SK-N-SH (cell line): ENCODE data around the gene STK40. TPM values are rescaled to one million over a fixed set of nuclear protein-coding genes. Genes with fewer than 3 reads are reported as not detected.

ENCODE experiments used
- CTCF ChIA-PET: fragments of 300-600, 350-600 bp; formaldehyde crosslinking; extraction: SDS; loops from one replicate; lab custom pipeline; 2021; lab: Yijun Ruan, JAX
- POLR2A ChIA-PET: fragments of 350-600 bp; sonication (Branson Sonifier 250); formaldehyde crosslinking; extraction: SDS; loops from one replicate; lab custom pipeline; 2020; ENCODE audit warnings: antibody characterized with exemption, inconsistent platforms; lab: Yijun Ruan, JAX
- DNase-seq: peaks from one replicate; pipeline ENCODE4 v3.0.0; 2012
- H2AFZ ChIP-seq: fragments of 200-600 bp; sonication (generic); 2 replicates; pipeline ENCODE4 v1.8.1; 2016; ENCODE audit warnings: antibody characterized with exemption, mild to moderate bottlenecking, low read depth
- H3F3A ChIP-seq: fragments of 200-600 bp; sonication (generic); replicated peaks from 2 replicates; pipeline ENCODE3; 2016; ENCODE audit warnings: antibody characterized with exemption, mild to moderate bottlenecking; ENCODE audit not compliant: insufficient read depth
- H3K27ac ChIP-seq, 2 experiments: fragments of 200-500 bp in 1 of 2; fragments of 200-600 bp in 1 of 2; sonication (Bioruptor generic) in 1 of 2; sonication (generic), shearing (Covaris generic) in 1 of 2; 2 replicates each; pipeline versions ENCODE4 v1.5.1 to v1.6.1; 2014 to 2016; ENCODE audit warnings: low read depth in 2 of 2, inconsistent platforms in 1 of 2, low read length in 1 of 2, mild to moderate bottlenecking in 1 of 2, mixed read lengths in 1 of 2
- H3K27me3 ChIP-seq: fragments of 200-600 bp; sonication (generic), shearing (Covaris generic); 2 replicates; pipeline ENCODE4 v1.6.1; 2016; ENCODE audit warnings: mixed run types; ENCODE audit not compliant: insufficient read depth
- H3K36me3 ChIP-seq, 2 experiments: fragments of 200-500 bp in 1 of 2; fragments of 200-600 bp in 1 of 2; sonication (Bioruptor generic) in 1 of 2; sonication (generic) in 1 of 2; replicated peaks in 1 of 2; 2 replicates each; pipeline versions ENCODE3 to v1.5.1; 2014 to 2016; ENCODE audit warnings: low read length in 1 of 2, mild to moderate bottlenecking in 1 of 2; ENCODE audit not compliant: insufficient read depth in 2 of 2, control insufficient read depth in 1 of 2
- H3K4me1 ChIP-seq, 2 experiments: fragments of 200-500 bp in 1 of 2; fragments of 200-600 bp in 1 of 2; sonication (Bioruptor generic) in 1 of 2; sonication (generic), shearing (Covaris generic) in 1 of 2; 2 replicates each; pipeline versions ENCODE4 v1.5.1 to v1.6.1; 2014 to 2016; ENCODE audit warnings: low read depth in 1 of 2, low read length in 1 of 2, mixed run types in 1 of 2; ENCODE audit not compliant: insufficient read depth in 2 of 2, control insufficient read depth in 1 of 2
- H3K4me2 ChIP-seq: fragments of 200-600 bp; sonication (generic), shearing (Covaris generic); 2 replicates; pipeline ENCODE4 v1.6.1; 2017; ENCODE audit warnings: mixed run types
- H3K4me3 ChIP-seq, 2 experiments: fragments of 200-500 bp in 1 of 2; fragments of 200-600 bp in 1 of 2; sonication (Bioruptor generic) in 1 of 2; sonication (generic), shearing (Covaris generic) in 1 of 2; 2 replicates each; pipeline versions ENCODE4 v1.5.1 to v1.8.1; 2014 to 2016; ENCODE audit warnings: low read depth in 2 of 2, inconsistent platforms in 1 of 2, low read length in 1 of 2, mild to moderate bottlenecking in 1 of 2, mixed read lengths in 1 of 2, moderate library complexity in 1 of 2
- H3K79me2 ChIP-seq: fragments of 200-600 bp; sonication (generic); 2 replicates; pipeline ENCODE4 v1.8.1; 2017; ENCODE audit warnings: mild to moderate bottlenecking; ENCODE audit not compliant: insufficient read depth
- H3K9ac ChIP-seq: fragments of 200-600 bp; sonication (generic); 2 replicates; pipeline ENCODE4 v1.6.1; 2017; ENCODE audit warnings: mixed run types
- H3K9me2 ChIP-seq: fragments of 200-600 bp; sonication (generic); 2 replicates; pipeline ENCODE4 v1.6.1; 2017; ENCODE audit warnings: mixed run types
- H3K9me3 ChIP-seq: fragments of 200-600 bp; sonication (generic); 2 replicates; pipeline ENCODE4 v1.6.1; 2017; ENCODE audit warnings: mixed run types, mild to moderate bottlenecking, moderate library complexity
- H4K20me1 ChIP-seq: fragments of 200-600 bp; sonication (generic); 2 replicates; pipeline ENCODE4 v1.6.1; 2017; ENCODE audit warnings: mild to moderate bottlenecking, mixed run types; ENCODE audit not compliant: insufficient read depth
- CHD2 ChIP-seq: fragments of 150-350 bp; IDR thresholded peaks from 2 replicates; pipeline ENCODE4 v1.6.1; 2018; ENCODE audit warnings: low read length; ENCODE audit not compliant: partially characterized antibody
- ELF1 ChIP-seq: IDR thresholded peaks from 2 replicates; pipeline ENCODE4 v1.4.0; 2012
- EZH2phosphoT487 ChIP-seq: fragments of 200-600 bp; sonication (generic); IDR thresholded peaks from 2 replicates; pipeline ENCODE4 v1.6.1; 2017; ENCODE audit warnings: low read depth, mixed run types, mild to moderate bottlenecking, antibody characterized with exemption, moderate library complexity, borderline replicate concordance
- FOXJ3 ChIP-seq: sonication (generic); formaldehyde crosslinking; IDR thresholded peaks from 2 replicates; pipeline ENCODE4 v1.5.1; 2020; ENCODE audit warnings: mild to moderate bottlenecking, missing genetic modification reagents
- GABPA ChIP-seq: IDR thresholded peaks from 2 replicates; pipeline ENCODE4 v1.4.0; 2012; ENCODE audit warnings: low read depth, mild to moderate bottlenecking
- GATA2 ChIP-seq: sonication (generic); formaldehyde crosslinking; IDR thresholded peaks from 2 replicates; pipeline ENCODE4 v1.5.0; 2020; ENCODE audit warnings: mild to moderate bottlenecking, missing genetic modification reagents
- IRF3 ChIP-seq: fragments of 150-350 bp; IDR thresholded peaks from 2 replicates; pipeline ENCODE4 v1.6.1; 2016; ENCODE audit warnings: mild to moderate bottlenecking, low read depth, low read length
- MEF2A ChIP-seq: IDR thresholded peaks from 2 replicates; pipeline ENCODE4 v1.4.0; 2012; ENCODE audit warnings: low read depth, borderline replicate concordance
- NFIC ChIP-seq: IDR thresholded peaks from 2 replicates; pipeline ENCODE4 v1.4.0; 2012; ENCODE audit warnings: borderline replicate concordance
- RAD21 ChIP-seq: IDR thresholded peaks from 2 replicates; pipeline ENCODE4 v1.6.1; 2012; ENCODE audit warnings: mild to moderate bottlenecking, low read length
- RCOR1 ChIP-seq: fragments of 150-350 bp; IDR thresholded peaks from 2 replicates; pipeline ENCODE4 v1.6.1; 2017; ENCODE audit warnings: antibody characterized with exemption, low read length
- RFX5 ChIP-seq: IDR thresholded peaks from 2 replicates; pipeline ENCODE4 v1.6.1; 2012; ENCODE audit warnings: mild to moderate bottlenecking, improper control_type of control experiment, low read length
- RXRA ChIP-seq: IDR thresholded peaks from 2 replicates; pipeline ENCODE4 v1.4.0; 2012; ENCODE audit warnings: low read depth, mild to moderate bottlenecking, borderline replicate concordance
- SIN3A ChIP-seq: IDR thresholded peaks from 2 replicates; pipeline ENCODE4 v1.6.1; 2012; ENCODE audit warnings: low read depth, mild to moderate bottlenecking, low read length, moderate library complexity, borderline replicate concordance
- TCF12 ChIP-seq: IDR thresholded peaks from 2 replicates; pipeline ENCODE4 v1.4.0; 2012
- WGBS: methylation state at CpG from one replicate; pipeline ENCODE4 v1.1.6; 2017; ENCODE audit warnings: low lambda C conversion rate; 5-methylcytosine and 5-hydroxymethylcytosine counted together
- polyA plus RNA-seq, 3 experiments: library from polyadenylated mRNA; depleted of rRNA; stranded (reverse); fragments of >200 nt; gene quantifications; 2 replicates each; pipeline ENCODE4 v1.2.3, GENCODE V29; 2012
- TF ChIP-seq, protein P1 (sequence below): IDR thresholded peaks from 2 replicates; pipeline ENCODE4 v1.4.0; 2012; ENCODE audit warnings: low read depth
- TF ChIP-seq, protein P2 (sequence below): fragments of 150-350 bp; IDR thresholded peaks from 2 replicates; pipeline ENCODE4 v1.6.1; 2017; ENCODE audit warnings: antibody characterized with exemption, low read length, low read depth, borderline replicate concordance
- TF ChIP-seq, protein P3 (sequence below): IDR thresholded peaks from 2 replicates; pipeline ENCODE4; 2012

The STK40 gene
- polyA plus RNA-seq, 1 of the 3 experiments (the other 2 are of a cell fraction) = 43.3 TPM

GRCh38 chr1:36344395-36344680 lies 41.4 kb downstream of the STK40 start:
- Histone ChIP-seq H3F3A (peaks cover 18% of the 10 kb centered on the region), H2AFZ (no peak overlapping the region), H3K4me3 (no peak overlapping the region), H3K9me3 (no peaks in the 10 kb centered on the region), H3K9ac (no peak overlapping the region), H3K27me3 (no peaks in the 10 kb centered on the region), H3K27ac (peak overlapping the region in 1 of 2 experiments; percentile 87; a peak in 2 of 4 replicates), H3K4me2 (no peak overlapping the region), H3K9me2 (no peaks in the 10 kb centered on the region), H3K4me1 (peaks cover 0 to 19% of the 10 kb centered on the region in 2 experiments; a peak in 3 of 4 replicates), H4K20me1 (no peaks in the 10 kb centered on the region), H3K79me2 (peaks cover 17% of the 10 kb centered on the region; the same call in 1 of the 2 replicates), H3K36me3 (peaks cover 56 to 71% of the 10 kb centered on the region in 2 experiments)
- TF ChIP-seq EZH2phosphoT487 (no peak), RCOR1 (no peak), IRF3 (no peak), RFX5 (no peak), FOXJ3 (CRISPR knock-in tag) (no peak), SIN3A (no peak), MEF2A (no peak), TCF12 (no peak), RAD21 (no peak), GATA2 (CRISPR knock-in tag) (no peak), RXRA (no peak), NFIC (no peak), CHD2 (no peak), ELF1 (no peak), GABPA (no peak)
- TF ChIP-seq, protein P1, sequence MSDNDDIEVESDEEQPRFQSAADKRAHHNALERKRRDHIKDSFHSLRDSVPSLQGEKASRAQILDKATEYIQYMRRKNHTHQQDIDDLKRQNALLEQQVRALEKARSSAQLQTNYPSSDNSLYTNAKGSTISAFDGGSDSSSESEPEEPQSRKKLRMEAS = no peak
- TF ChIP-seq, protein P2, sequence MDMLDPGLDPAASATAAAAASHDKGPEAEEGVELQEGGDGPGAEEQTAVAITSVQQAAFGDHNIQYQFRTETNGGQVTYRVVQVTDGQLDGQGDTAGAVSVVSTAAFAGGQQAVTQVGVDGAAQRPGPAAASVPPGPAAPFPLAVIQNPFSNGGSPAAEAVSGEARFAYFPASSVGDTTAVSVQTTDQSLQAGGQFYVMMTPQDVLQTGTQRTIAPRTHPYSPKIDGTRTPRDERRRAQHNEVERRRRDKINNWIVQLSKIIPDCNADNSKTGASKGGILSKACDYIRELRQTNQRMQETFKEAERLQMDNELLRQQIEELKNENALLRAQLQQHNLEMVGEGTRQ = no peak
- TF ChIP-seq, protein P3, sequence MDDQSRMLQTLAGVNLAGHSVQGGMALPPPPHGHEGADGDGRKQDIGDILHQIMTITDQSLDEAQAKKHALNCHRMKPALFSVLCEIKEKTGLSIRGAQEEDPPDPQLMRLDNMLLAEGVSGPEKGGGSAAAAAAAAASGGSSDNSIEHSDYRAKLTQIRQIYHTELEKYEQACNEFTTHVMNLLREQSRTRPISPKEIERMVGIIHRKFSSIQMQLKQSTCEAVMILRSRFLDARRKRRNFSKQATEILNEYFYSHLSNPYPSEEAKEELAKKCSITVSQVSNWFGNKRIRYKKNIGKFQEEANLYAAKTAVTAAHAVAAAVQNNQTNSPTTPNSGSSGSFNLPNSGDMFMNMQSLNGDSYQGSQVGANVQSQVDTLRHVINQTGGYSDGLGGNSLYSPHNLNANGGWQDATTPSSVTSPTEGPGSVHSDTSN = no peak
- 100% methylated on average over 3 of the region's 8 CpGs for WGBS
- no peak for DNase-seq
- ChIA-PET POLR2A (no interaction called here), CTCF (interaction anchor here (2.5 to 5.7 kb wide), 2 partner anchors 23 to 79 kb away, joined by 38 to 103 read pairs; no protein-coding TSS in a partner anchor)
